Islet of Langerhans (tissue), 1 donor: Measurements from ENCODE around the gene MASP2.

ENCODE experiments used
- FAIRE-seq: peaks from one replicate; lab custom pipeline; 2011; peaks lifted over from hg19 to GRCh38; lab: Jason Lieb, UNC

Gene MASP2

DNA sequence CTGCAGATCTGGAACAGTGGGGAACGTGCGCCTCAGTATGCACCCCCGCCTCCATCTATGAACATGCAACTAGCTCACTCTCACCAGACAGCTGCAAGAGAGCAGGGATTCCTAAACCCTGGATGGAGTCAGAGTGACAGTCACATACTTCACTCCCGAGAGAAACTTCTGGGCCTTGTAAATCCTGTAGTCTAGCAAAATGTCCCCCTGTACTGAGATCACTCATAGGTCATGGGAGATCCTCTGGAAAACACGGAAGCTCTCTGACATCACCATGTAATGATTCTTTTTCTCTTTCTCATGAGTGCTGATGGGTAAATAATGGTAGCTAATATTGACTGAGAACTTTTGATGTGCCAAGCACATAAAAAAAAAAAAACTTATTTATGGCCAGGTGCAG lies 57.9 kb downstream of the MASP2 start:
- FAIRE-seq = no peak

DNA sequence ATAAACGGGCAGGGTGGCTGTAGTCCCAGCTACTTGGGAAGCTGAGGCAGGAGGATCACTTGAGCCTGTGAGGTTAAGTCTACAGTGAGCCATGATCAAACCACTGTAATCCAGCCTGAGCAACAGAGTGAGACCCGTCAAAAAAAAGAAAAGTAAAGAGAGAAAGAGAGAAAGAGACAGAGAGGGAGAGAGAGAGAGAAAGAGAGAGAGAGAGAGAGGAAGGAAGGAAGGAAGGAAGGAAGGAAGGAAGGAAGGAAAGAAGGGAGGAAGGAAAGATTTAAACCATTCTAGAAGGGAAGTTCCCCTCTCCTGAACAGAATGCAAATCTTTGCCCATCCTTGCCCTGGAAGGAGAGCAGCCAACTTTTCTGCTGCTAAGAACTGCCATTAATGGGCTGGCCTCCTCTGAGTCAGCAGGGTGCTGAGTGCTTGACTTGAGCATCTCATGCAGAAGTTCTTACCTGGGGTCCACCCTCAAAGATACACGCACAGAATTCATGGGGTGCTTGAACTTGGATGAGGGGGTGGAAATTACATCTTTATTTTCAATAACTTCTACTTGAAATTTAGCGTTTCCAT lies 59.1 kb downstream of the MASP2 start:
- FAIRE-seq = no peak

DNA sequence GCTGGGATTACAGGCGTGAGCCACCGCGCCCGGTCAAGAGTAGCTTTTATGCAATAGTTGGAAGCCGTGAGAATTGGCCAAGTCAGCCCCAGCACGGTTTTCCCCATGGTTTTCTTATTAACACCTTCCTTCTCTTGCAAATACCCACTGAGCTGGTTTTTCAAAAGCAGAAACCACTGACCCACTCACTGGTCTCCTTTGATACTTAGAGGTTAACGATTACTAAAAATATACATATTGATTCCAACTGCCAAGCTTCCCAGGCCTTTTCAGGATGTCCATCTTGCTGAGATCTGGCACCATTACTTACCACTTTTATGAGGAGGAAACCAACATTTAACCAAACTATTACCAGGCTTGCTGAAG lies 60.5 kb downstream of the MASP2 start:
- no peak for FAIRE-seq

DNA sequence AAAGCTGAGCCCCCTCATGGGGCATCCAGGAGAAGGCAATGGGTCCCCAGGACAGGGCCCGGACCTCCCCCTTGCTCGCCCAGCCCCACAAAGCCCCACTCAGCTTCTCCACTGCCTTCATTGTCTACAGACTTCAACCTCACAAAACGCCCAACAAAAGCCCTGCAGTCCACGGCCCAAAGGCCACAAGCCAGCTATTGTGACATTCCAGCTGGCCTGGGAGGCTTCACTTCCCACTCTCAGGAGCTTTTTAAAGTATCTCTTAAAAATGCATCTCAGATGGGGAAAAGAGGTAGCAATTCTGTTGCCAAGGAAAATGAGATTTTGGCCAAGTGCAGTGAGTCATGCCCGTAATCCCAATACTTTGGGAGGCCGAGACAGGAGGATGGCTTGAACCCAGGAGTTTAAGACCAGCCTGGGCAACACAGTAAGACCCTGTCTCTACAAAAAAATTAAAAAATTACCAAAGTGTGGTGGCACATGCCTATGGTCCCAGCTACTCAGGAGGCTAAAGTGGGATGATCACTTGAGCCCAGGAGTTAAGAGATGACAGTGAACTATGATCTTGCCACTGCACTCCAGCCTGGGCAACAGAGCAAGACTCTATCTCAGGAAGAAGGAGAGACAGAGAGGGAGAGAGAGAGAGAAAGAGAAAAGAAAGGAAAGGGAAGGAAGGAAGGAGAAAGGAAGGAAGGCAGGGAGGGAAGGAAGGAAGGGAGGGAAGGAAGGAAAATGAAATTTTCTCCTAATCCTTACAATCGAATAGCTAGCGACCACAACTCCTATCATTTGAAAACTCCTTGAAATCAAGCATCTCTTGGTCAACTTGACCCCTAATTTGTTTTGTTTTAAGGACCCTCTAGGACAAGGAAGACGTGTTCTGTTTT lies 66.0 kb downstream of the MASP2 start:
- no peak for FAIRE-seq

DNA sequence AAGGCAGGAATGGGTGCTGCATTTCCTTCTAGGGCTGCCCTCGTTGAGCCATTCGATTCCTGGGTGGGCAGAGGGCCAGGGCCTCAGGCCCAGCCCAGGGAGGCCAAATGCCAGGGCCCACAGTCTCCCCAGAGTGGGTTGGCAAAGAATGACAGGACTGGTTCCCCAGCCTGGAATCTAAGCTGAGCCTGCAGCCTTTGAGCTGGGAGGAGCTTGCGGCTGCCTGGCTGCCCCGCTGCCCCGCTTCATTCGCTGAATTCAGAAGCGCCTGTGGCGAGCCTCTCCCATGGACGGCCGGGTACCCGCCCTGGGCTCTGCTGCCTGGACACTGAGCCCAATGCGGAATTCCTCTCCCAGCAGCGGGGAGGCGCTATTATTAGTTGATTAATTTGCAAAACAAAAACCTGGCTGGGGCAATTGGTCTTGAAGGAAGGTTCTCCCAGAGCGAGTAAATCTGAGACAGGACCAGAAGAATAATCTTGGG lies 66.9 kb downstream of the MASP2 start:
- FAIRE-seq = no peak

DNA sequence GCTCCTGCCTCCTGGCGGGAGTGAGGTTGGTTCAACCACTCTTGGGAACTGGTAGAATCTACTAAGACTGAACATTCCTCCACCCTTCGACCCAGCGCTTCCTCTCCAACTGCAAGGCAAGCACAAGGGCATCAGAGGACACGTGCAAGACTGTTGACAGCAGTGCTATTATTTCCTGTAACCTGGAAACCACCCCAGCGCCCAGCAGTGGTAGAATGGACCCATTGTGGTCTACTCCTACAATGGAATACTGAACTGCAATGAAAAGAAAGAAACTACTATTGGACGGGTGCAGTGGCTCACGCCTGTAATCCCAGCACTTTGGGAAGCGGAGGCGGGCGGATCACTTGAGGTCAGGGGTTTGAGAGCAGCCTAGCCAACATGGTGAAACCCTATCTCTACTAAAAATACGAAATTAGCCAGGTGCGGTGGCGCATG lies 67.5 kb downstream of the MASP2 start:
- FAIRE-seq = no peak

DNA sequence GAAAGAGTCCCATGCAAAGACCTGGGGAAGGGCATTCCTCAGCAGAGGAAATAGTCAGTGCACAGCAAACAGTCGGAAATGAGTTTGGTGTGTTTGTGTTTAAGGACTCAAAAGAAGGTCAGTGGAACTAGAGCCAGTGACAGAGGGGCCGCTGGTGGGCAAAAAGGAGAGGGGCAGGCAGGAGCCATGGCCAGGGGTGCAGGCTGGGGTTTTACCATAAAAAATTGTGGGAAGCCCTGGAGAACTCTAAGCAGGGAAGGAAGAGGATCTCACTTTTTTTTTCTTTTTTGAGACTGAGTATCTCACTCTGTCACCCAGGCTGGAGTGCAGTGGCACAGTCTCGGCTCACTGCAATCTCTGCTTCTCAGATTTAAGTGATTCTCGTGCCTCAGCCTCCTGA lies 68.3 kb downstream of the MASP2 start:
- no peak for FAIRE-seq
